HG03442 (cell line): ENCODE measurements around the gene GTF3C2.
"Not testable (repeated sequence)": the region's sequence is repeated elsewhere in the genome, so short reads cannot be mapped to it uniquely, and the experiment has no call there.

Experiments
- ATAC-seq: cut with Tn5 transposase; IDR thresholded peaks from one replicate; pipeline ENCODE4 v1.9.1; 2021; ENCODE audit warnings: mild to moderate bottlenecking, moderate library complexity; ENCODE audit not compliant: unreplicated experiment

GTF3C2 gene

DNA sequence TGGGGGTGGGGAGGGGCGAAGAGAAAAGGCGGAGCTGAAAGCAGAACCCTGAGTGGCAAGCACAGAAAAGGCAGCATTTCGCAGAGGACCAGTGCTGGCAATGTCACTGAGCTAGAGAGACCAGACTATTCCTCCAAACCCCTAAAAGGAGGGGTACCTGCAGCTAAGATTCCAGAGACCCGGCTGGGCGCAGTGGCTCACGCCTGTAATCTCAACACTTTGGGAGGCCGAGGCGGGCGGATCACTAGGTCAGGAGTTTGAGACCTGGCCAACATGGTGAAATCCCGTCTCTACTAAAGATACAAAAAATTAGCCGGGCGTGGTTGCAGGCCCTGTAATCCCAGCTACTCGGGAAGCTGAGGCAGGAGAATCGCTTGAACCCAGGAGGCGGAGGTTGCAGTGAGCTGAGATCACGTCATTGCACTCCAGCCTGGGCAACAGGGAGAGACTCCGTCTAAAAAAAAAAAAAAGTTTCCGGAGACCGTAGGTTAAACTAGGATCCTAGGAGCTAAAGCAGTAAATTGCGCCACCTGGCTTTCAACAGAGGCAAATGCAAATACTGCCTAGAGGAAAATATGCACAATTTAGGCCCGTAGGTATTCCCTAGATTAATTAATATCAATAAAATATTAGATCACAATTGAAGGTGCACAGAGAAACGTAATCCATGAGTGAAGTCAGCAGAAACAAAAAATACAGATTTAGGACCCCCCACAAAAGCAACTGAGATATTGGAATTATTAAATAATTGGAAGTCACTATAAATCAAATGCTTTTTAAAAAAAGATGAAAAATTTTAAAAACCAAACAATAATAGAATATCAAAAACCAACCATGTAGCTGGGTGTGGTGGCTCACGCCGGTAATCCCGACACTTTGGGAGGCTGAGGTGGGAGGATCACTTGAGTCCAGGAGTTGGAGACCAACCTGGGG lies 53.2 kb downstream of the GTF3C2 start:
- ATAC-seq: no peak

DNA sequence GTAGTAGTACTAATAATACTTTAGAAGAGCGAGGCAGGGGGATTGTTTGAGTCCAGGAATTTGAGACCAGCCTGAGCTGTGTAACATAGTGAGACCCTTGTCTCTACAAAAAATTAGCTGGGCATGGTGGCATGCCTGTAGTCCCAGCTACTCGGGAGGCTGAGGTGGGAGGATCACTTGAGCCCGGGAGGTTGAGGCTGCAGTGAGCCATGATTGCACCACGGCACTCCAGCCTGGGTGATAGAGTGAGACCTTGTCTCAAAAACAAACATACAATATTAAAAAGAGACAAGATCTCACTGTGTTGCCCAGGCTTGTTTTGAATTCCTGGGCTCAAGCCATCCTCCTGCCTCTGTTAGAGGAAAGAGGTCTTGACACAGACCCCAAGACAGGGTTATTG lies 56.0 kb downstream of the GTF3C2 start:
- not testable (repeated sequence) for ATAC-seq

DNA sequence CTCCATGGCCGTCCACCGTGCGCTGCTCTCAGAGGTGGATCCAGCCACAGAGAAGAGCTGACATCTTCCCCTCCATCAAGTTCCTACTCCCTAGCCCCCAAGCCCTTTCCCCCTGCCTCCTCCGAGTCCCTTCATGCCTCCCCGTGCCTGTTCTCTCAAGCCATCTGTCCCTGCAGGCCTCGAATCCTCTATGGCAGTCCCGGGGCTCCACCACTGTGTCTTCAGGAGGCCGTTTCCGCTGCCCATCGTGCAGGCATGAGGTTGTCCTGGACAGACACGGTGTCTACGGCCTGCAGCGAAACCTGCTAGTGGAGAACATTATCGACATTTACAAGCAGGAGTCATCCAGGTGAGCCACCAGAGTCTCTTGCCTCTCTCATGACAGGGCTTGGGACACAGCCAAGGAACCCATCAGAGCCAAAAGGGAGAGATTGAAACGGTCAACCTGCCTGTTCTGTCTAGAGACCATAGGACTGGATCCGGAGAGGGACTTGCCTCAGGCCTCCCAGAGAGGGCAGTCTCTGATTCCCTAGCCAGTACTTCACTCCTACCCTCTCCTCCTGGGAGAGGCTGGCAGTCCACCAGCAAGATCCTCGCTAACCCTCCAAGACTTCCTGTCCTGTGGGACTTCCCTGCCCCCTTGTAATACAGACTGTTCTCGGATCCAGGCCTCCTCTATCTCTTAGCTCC lies 58.0 kb downstream of the GTF3C2 start:
- ATAC-seq: no peak

- ATAC-seq: no peak
Observed at GRCh38 chr2:27297195-27297594, 59.4 kb downstream of the GTF3C2 start.

DNA sequence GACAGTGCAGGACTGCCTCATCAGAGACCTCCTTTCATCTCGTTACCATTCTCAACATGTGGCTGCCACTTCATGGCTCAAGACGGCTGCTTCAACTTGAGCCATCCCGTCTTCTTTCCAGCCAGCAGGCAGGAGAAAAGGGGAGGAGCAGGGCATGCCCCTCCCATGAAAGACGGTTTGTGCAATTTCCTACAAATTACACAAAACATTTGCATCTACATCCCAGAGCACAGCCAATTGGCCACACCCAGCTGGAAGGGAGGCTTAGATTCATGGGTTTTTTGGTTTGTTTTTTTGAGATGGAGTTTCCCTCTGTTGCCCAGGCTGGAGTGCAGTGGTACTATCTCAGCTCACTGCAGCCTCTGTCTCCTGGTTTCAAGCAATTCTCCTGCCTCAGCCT lies 60.1 kb downstream of the GTF3C2 start:
- ATAC-seq: no peak

- ATAC-seq: no peak
Observed at GRCh38 chr2:27294928-27295327, 61.6 kb downstream of the GTF3C2 start.

DNA sequence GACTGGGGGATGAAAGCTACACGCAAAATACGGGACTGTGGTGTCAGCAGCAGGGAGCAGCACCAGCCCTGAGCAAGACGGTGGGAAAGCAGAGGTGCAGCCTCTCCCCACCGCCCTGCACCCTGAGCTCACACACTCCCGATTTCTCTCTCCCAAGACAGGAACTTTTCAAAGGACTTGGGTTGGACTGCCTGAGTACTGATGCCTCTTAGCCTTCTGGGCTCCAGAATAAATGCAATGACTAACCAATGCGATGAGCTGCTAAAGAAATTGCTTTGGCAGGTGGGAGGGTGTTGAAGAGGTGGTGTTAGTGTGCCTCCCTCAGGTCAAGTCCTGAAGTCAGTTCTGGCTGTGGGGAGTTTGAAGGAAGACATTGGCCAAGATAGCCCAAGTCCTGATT lies 64.7 kb downstream of the GTF3C2 start:
- ATAC-seq: no peak

GRCh38 chr2:27290549-27290948 lies 66.0 kb downstream of the GTF3C2 start:
- no peak for ATAC-seq

DNA sequence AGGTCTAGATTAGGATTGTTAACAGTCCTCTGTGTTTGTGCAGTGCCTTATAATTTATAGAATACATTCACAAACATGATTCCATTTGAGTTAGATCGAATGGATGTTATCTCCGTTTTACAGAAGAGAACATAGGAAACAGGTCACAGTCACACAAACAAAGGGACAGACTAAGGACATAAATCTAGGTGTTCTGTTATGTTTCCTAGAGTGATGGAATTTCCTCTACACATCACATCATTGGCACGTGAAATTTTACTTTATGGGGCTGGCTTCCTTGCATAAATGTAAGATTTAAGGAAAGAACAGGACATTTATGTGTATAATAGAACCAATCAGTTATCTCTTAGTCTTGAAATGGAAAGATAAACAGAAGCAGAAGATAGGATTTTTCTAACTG lies 68.0 kb downstream of the GTF3C2 start:
- ATAC-seq: no peak

DNA sequence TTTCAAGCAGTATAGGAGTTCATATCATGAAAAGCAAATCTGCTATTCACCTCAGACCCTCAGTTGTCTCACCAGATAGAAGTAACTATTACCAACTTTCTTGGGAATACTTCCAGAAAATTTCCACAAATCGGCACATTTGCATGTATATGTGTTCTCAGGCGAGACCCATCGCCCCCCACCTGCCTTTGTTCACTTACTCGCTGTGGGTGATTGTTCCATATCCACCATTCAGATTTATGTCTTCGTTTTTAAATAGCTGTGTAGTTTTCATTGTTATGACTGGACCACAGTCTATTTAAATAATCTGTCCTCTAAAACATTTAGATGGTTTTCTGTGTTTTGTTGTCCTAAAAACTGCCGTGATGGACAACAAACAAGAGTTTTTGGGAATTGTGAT lies 71.1 kb downstream of the GTF3C2 start:
- no peak for ATAC-seq

- no peak for ATAC-seq
Observed at GRCh38 chr2:27284996-27285395, 71.6 kb downstream of the GTF3C2 start.

GRCh38 chr2:27282892-27283291 lies 73.7 kb downstream of the GTF3C2 start:
- ATAC-seq: no peak

GRCh38 chr2:27281855-27282559 lies 74.6 kb downstream of the GTF3C2 start, which contains the start of gene TRIM54:
TRIM54 (plus strand) TSS chr2:27282429; CDS start chr2:27282732, 303 bp downstream.
- no peak for ATAC-seq

GRCh38 chr2:27281442-27281841 lies 75.1 kb downstream of the GTF3C2 start:
- no peak for ATAC-seq

GRCh38 chr2:27280826-27281225 lies 75.7 kb downstream of the GTF3C2 start:
- no peak for ATAC-seq

DNA sequence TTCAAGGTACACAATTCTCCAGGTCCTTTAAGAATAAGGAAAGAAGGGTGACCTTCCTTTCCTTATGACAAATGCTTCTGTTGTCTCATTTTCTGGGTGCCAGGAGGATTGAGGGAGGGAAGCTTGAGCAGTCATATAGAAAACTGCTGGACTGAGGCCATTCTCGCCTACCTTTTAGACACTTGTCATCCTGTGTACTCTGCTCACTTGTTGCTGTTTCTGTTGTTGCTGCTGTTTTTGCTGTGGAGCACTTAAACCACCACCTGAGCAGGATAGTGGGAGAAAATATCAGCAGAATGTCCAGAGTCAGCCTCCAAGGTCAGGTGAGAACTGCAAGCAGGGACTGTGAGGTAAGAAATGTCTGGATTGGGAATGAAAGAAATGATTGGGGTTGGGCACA lies 78.6 kb downstream of the GTF3C2 start:
- ATAC-seq: no peak
